Transverse colon (tissue), 4 donors: ENCODE data around the gene NUAK2. TPM values are rescaled to one million over a fixed set of nuclear protein-coding genes. Genes with fewer than 3 reads are reported as not detected.

Experiments
- DNase-seq: peaks from one replicate; pipeline ENCODE4 v3.0.0-alpha.2; 2019
- H3K27ac ChIP-seq, 4 donors: fragments of 200-600 bp; sonication (generic); 2 replicates each; pipeline ENCODE4 v1.5.1; 2016 to 2018; ENCODE audit warnings: inconsistent platforms in 4 of 4
- H3K27me3 ChIP-seq: fragments of 200-600 bp; sonication (generic); 2 replicates; pipeline ENCODE4 v1.5.1; 2017; ENCODE audit warnings: inconsistent platforms
- H3K36me3 ChIP-seq, 4 donors: fragments of 200-600 bp; sonication (generic); 2 replicates each; pipeline ENCODE4 v1.5.1; 2017 to 2019; ENCODE audit warnings: inconsistent platforms in 4 of 4
- H3K4me1 ChIP-seq, 4 donors: fragments of 200-600 bp; sonication (generic); 2 replicates each; pipeline ENCODE4 v1.5.1; 2017 to 2020; ENCODE audit warnings: inconsistent platforms in 4 of 4
- H3K4me3 ChIP-seq, 4 donors: fragments of 200-600 bp; sonication (generic); 1 replicate in 1 of 4; 2 replicates in 3 of 4; pipeline versions ENCODE4 v1.5.1 to v1.6.1; 2017 to 2019; ENCODE audit warnings: inconsistent platforms in 4 of 4
- H3K9me3 ChIP-seq, 2 donors: fragments of 200-600 bp; sonication (generic); 2 replicates each; pipeline ENCODE4 v1.5.1; 2017 to 2019; ENCODE audit warnings: inconsistent platforms in 2 of 2
- CTCF ChIP-seq, 5 experiments: fragments of 200-600 bp in 3 of 5; fragments of 450-650 bp in 2 of 5; sonication (generic) in 3 of 5; IDR thresholded peaks; 1 replicate in 2 of 5; 2 replicates in 3 of 5; pipeline ENCODE4 v1.5.1; 2016 to 2017; ENCODE audit warnings: antibody characterized with exemption in 5 of 5, inconsistent platforms in 3 of 5, mild to moderate bottlenecking in 2 of 5, moderate library complexity in 1 of 5
- EP300 ChIP-seq: sonication (generic); formaldehyde crosslinking; IDR thresholded peaks from one replicate; pipeline ENCODE4 v1.6.1; 2017; ENCODE audit warnings: antibody characterized with exemption, low read depth
- POLR2A ChIP-seq: fragments of 450-650 bp; IDR thresholded peaks from one replicate; pipeline ENCODE4 v1.6.1; 2016; ENCODE audit warnings: antibody characterized with exemption, mild to moderate bottlenecking, moderate library complexity
- POLR2AphosphoS5 ChIP-seq, 3 donors: sonication (generic); formaldehyde crosslinking; IDR thresholded peaks; one replicate each; pipeline ENCODE4 v1.6.1; 2016; ENCODE audit warnings: antibody characterized with exemption in 3 of 3
- WGBS, 2 donors: methylation state at CpG; one replicate each; pipeline ENCODE4 v1.1.5; 2018; ENCODE audit warnings: low coverage in 1 of 2; 5-methylcytosine and 5-hydroxymethylcytosine counted together
- in situ Hi-C, 4 donors: fragments of 200-750 bp; cut with MboI; loops; one replicate each; pipeline versions ENCODE4 v1.15.0 to v1.15.1; 2017; ENCODE audit warnings: low sequenced_read_pairs in 3 of 4, low pct_ligation_motif_present in 1 of 4, low pct_unique_long_range_greater_than_20kb in 1 of 4
- intact Hi-C: fragments of 100-400 bp; cut with DNase I; formaldehyde crosslinking; loops from one replicate; pipeline ENCODE4 v1.15.1; 2023; ENCODE audit warnings: low total_unique reads
- total RNA-seq, 4 donors: library from RNA; depleted of rRNA; stranded (reverse); fragments of >200 nt; gene quantifications; one replicate each; pipeline ENCODE4 v1.1.0, GENCODE V29; 2016

NUAK2 gene
- total RNA-seq, 4 donors from 2014 or later = 12.5 to 46.8 (median 24.4) TPM

GRCh38 chr1:205304046-205304694 lies 17.4 kb downstream of the NUAK2 start:
- Histone ChIP-seq H3K27me3 (no peaks in the 10 kb centered on the region), H3K36me3 (peaks cover 0 to 43% (median 23%) of the 10 kb centered on the region in 4 donors), H3K9me3 (no peaks in the 10 kb centered on the region), H3K4me3 (no peak overlapping the region), H3K27ac (no peak overlapping the region), H3K4me1 (peaks cover 13 to 49% (median 41%) of the 10 kb centered on the region in 4 donors)
- TF ChIP-seq POLR2AphosphoS5 (IDR thresholded peaks at IDR 0.05) (no peak), EP300 (no peak), POLR2A (no peak), CTCF (IDR thresholded peaks at IDR 0.05) (no peak)
- in situ Hi-C loops = no loop called here
- intact Hi-C loops = no loop called here
- no peak for DNase-seq
- WGBS, 2 donors = 91% methylated on average over 19 of the region's 19 CpGs; no CpG with 5 or more reads in 1 of the 2 donors

GRCh38 chr1:205303247-205303888 lies 18.2 kb downstream of the NUAK2 start:
- Histone ChIP-seq H3K4me3 (no peak overlapping the region), H3K4me1 (peaks cover 13 to 41% (median 37%) of the 10 kb centered on the region in 4 donors), H3K9me3 (no peaks in the 10 kb centered on the region), H3K36me3 (peaks cover 0 to 41% (median 23%) of the 10 kb centered on the region in 4 donors), H3K27me3 (no peaks in the 10 kb centered on the region), H3K27ac (no peak overlapping the region)
- TF ChIP-seq CTCF (IDR thresholded peaks at IDR 0.05) = no peak
- no peak for TF ChIP-seq POLR2A
- TF ChIP-seq POLR2AphosphoS5 (IDR thresholded peaks at IDR 0.05) = no peak
- TF ChIP-seq EP300 = no peak
- in situ Hi-C loops = no loop called here
- intact Hi-C loops = no loop called here
- no peak for DNase-seq
- 80 to 84% methylated on average over 1 to 20 of the region's 20 CpGs for WGBS, 2 donors

GRCh38 chr1:205301842-205302588 lies 19.5 kb downstream of the NUAK2 start:
- 60 to 81% methylated on average over 2 to 6 of the region's 6 CpGs for WGBS, 2 donors
- Histone ChIP-seq H3K27ac (peak overlapping the region in 2 of 4 donors; percentile 1 to 21), H3K4me1 (peaks cover 13 to 30% (median 26%) of the 10 kb centered on the region in 4 donors), H3K9me3 (no peaks in the 10 kb centered on the region), H3K36me3 (peaks cover 0 to 37% (median 15%) of the 10 kb centered on the region in 4 donors), H3K4me3 (no peak overlapping the region), H3K27me3 (no peaks in the 10 kb centered on the region)
- intact Hi-C loops (no loop called here), in situ Hi-C loops (no loop called here)
- no peak for DNase-seq
- TF ChIP-seq POLR2A (no peak), EP300 (no peak), CTCF (IDR thresholded peaks at IDR 0.05) (no peak), POLR2AphosphoS5 (IDR thresholded peaks at IDR 0.05) (no peak)

- Histone ChIP-seq H3K9me3 (no peaks in the 10 kb centered on the region), H3K36me3 (peaks cover 0 to 33% (median 14%) of the 10 kb centered on the region in 4 donors), H3K4me1 (peaks cover 10 to 25% (median 20%) of the 10 kb centered on the region in 4 donors), H3K4me3 (no peak overlapping the region), H3K27ac (peak overlapping the region in 2 of 4 donors; percentile 1 to 21), H3K27me3 (no peaks in the 10 kb centered on the region)
- TF ChIP-seq CTCF (IDR thresholded peaks at IDR 0.05) = no peak
- no peak for TF ChIP-seq EP300
- no peak for TF ChIP-seq POLR2A
- TF ChIP-seq POLR2AphosphoS5 (IDR thresholded peaks at IDR 0.05) = no peak
- peak; percentile 51 for DNase-seq
- in situ Hi-C loops = no loop called here
- intact Hi-C loops = no loop called here
- 40 to 64% methylated on average over 2 to 14 of the region's 14 CpGs for WGBS, 2 donors
Measured at GRCh38 chr1:205301205-205301821, 20.2 kb downstream of the NUAK2 start.
